ENCODE results near the gene RALGPS1.

Gene RALGPS1

GRCh38 chr9:127224883-127225739 is 310.5 kb downstream of the RALGPS1 start (continued):
- TF ChIP-seq ZBTB10 (tag by site-specific recombination; IDR thresholded peaks at IDR 0.05) (no peak), ZNF416 (tag by site-specific recombination; IDR thresholded peaks at IDR 0.05) (no peak), ZNF747 (tag by site-specific recombination; IDR thresholded peaks at IDR 0.05) (no peak), ZNF350 (tag by site-specific recombination; IDR thresholded peaks at IDR 0.05) (no peak), CTCF (tag by site-specific recombination; IDR thresholded peaks at IDR 0.05) (peak; percentile 33; the same call in 1 of the 2 replicates), SP7 (tag by site-specific recombination; IDR thresholded peaks at IDR 0.05) (no peak), ZNF2 (tag by site-specific recombination; IDR thresholded peaks at IDR 0.05) (no peak), ZNF518A (tag by site-specific recombination; conservative IDR thresholded peaks at IDR 0.05; ENCODE audit: low read depth) (no peak), ZNF223 (tag by site-specific recombination; IDR thresholded peaks at IDR 0.05) (no peak), ZBTB11 (tag by site-specific recombination; conservative IDR thresholded peaks at IDR 0.05; ENCODE audit: low read depth) (no peak), ZNF341 (tag by site-specific recombination; IDR thresholded peaks at IDR 0.05; ENCODE audit: low read depth) (peak; percentile 72), ZBTB8A (tag by site-specific recombination; IDR thresholded peaks at IDR 0.05) (peak; percentile 76), ZNF580 (tag by site-specific recombination; IDR thresholded peaks at IDR 0.05) (no peak), PRDM2 (tag by site-specific recombination; IDR thresholded peaks at IDR 0.05; ENCODE audit: borderline replicate concordance) (no peak), ZNF354C (tag by site-specific recombination; IDR thresholded peaks at IDR 0.05; ENCODE audit: borderline replicate concordance, low read depth) (no peak), ZNF600 (tag by site-specific recombination; IDR thresholded peaks at IDR 0.05) (no peak), ZBTB48 (tag by site-specific recombination; IDR thresholded peaks at IDR 0.05) (0 out of 2 replicates have a peak, but pooled peaks have one; percentile 20)
